Anterior cingulate cortex (tissue), 58 donors: ENCODE results near the gene TNP2.
"Not testable (repeated sequence)": the region's sequence is repeated elsewhere in the genome, so short reads cannot be mapped to it uniquely, and the experiment has no call there.

Experiments used
- DNase-seq, 58 donors: peaks; one replicate each; lab custom pipeline; 2025; lab: John Stamatoyannopoulos, UW

The TNP2 gene

DNA sequence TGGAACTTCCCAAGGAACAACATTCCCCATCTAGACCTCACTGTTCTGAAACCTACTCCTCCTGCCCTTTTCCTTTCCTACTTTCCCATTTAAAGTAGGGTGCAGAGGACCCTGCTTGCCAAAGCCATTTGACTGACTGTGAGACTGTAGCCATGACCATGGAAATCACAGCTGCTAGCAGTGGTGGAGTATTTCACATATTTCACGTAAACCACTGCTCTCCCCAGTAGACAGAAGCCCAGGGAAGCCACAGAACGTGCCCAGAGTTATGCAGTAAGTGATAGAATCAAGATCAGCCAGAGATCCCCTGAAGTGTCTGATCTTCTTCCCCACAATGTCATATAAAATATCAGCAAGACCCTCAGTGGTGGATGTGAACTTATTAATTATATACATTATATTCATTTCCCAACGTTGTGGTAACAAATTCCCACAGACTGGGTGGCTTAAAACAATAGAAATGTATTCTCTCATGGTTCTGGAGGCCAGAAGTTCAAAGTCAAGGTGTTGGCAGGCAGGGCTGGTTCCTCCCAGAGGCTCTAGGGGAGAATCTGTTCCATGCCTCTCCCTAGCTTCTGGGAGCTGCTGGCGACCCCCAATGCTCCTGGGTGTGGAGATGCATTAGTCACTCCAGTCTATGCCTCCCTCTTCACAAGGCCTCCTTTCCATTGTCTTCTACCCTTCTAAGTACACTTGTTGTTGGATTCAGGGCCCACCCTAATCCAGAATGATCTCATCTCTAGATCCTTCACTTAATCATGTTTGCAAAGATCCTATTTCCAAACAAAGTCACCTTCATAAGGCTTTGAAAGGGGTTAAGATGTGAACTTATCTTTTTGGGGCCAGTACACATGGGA, 32.7 kb upstream of the TNP2 start:
- DNase-seq, result no peak

DNA sequence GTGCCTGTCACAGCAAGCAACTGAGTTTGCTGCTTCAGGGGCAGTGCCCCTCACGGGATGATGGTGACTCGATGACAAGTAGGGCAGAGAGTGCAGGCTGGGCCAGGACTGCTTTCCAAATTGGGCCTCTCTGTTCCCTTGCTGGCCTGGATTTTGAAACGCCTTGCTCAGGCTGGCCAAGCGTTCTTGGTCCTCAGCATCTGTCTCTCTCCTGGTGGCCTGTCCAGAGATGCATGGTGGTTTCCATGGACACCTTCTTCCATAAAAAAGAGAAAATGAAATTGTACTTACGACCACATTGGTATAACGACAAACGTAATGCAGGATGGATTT, 31.4 kb upstream of the TNP2 start:
- no peak for DNase-seq

DNA sequence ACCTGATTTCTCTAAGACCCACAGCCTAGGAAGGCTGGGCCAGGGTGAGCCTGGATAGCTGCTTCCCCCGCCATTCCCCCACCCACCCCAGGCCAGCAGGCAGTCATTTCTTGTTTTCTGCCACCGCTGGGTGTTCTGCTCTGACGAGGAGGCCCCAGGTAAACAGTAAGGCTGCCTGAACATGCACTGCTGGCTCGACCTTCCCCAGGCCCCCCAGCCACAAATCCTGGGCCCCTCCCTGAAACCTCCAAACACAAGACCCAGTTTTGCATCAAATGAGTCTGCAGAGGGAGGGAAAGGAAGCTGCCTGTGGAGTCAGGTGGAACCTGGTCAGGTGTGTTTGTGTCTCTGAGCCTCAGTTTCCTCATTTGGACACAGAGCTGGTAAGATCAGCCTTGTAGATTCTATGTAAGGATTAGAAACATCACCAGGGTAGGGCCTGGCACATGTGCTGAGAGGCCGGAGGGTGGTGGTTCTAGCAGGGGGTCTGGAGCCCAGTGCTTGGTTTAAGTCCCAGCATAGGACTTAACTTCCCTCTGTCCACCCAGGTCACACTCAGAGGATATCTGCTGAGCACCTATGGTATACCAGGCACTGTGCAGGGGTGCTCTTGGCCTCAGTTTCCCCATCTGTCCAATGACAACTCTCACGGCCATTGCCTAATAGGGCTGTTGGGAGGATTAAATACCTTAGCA, 30.9 kb upstream of the TNP2 start:
- no peak for DNase-seq

DNA sequence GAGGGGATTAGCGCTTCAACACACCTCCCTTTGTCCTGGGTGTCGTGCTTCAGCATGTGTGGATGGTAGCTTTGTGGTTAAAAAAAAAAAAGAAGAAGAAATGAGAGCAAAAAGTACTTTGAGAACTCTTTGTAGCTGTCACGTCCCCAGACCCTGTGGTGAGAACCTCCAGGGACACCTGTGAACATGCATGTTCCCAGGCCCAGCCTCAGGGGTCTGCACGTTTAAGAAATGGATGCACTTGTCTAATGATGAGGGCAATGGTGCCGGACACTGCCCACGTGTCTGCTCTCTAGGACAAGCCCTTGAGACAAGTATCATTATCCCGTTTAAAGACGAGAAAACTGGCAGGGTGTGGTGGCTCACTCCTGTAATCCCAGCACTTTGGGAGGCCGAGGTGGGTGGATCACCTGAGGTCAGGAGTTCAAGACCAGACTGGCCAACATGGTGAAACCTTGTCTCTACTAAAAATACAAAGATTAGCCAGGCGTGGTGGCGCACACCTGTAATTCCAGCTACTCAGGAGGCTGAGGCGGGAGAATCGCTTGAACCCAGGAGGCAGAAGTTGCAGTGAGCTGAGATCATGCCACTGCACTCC, 29.9 kb upstream of the TNP2 start:
- DNase-seq, result not testable (repeated sequence)

DNA sequence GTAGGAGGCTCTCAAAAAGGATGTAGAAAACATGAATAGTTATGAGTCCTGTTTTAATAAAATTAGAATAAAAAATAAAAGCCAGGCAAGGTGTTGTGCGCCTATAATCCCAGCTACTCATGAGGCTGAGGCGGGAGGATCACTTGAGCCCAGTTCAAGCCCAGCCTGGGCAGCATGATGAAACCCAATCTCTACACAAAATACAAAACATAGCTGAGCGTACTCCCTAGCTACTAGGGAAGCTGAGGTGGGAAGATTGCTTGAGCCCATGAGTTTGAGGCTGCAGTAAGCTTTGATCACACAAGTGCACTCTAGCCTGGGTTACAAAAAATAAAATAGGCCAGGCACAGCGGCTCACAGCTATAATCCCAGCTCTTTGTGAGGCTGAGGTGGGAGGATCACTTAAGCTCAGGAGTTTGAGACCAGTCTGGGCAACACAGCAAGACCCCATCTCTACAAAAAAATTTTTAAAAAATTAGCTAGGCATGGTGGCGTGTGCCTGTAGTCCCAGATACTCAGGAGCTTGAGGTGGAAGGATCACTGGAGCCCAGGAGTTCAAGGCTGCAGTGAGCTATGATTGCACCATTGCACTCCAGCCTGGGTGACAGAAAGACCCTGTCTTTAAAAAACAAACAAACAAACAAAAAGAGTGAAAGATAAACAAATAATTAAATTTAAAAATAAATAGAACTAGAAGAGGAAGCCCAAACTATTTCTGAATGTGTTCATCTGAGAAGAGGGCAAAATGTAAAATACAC, 29.2 kb upstream of the TNP2 start:
- no peak for DNase-seq

DNA sequence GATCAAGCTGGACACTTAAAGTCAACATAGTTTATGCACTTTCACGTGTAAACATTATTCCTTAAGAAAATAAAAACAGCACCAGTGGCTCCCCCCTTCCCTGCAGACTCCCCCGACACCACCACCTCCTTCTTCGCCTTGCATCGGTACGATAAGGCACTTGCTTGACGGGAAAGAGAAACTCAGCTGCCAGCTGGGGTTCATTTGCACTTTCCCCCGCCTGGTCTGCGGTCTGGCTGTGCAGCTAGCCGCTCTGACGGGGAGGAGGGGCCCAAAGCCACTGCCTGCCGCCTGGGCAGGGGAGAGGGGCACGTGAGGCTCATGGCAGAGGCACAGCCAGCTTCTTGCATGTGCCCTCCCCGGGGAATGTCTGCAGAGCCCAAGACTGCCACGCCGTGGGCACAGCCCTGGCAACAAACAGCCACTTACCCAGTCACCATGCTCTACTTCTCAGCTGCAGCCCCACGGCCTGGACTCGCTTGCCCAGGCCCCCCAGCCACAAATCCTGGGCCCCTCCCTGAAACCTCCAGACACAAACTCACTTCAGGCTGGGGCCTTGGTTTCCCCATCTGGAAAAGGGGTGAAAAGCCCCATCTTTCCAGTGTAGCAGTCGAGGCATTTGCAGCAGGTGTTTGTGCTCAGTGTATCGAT, 28.5 kb upstream of the TNP2 start:
- peak; percentile 5 to 90 (median 67) for DNase-seq

DNA sequence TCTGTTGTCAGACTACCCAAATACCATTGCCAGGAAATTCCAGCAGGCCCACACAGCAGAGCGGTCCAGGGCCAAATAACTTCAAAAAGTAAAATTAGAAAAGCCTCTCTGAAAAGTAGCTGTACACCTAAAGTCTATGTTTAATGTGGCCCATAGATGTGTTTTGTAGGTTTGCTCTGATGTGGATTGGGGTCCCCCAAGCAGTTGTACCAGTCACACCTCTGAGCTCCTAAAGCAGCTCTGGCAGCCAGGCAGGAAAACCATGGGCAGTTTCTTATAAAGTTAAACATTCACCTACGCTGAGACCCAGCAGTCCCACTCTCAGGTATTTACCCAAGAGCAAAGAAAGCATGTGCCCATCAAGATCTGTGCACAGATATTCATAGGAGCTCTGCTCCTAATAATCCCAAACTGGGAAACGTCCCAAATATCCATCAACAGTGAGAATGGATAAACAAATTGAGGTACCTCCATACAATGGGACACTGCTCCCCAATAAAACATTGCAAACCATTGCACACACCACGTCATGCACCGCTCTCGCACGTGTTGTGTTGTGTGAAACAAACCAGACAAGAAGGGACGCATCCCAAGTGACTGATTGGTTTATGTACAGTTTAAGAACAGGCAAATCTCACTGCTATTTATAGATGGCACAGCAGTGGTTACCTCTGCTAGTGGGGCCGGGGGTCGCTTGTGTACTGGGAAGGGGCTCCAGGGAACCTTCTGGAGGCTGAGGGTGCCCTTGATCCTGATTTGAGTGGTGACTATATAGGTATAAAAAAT, 27.8 kb upstream of the TNP2 start:
- no peak for DNase-seq

DNA sequence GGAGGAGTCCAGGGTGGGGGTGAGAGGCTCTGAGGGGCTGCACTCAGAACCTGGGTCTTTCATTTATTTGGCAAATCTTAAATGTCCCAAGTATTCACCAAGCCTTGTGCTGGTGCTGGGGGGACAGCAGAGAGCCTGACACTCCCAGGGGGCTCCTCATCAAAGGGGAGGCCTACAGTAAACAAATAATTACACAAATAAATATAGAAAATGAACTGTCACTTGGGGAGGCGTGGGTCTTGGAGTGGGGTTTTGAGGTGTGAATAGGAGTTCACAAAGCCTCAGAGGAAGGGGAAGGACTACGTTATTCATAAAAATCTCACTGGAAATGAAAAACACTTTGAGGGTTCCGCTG, 27.2 kb upstream of the TNP2 start:
- no peak for DNase-seq

DNA sequence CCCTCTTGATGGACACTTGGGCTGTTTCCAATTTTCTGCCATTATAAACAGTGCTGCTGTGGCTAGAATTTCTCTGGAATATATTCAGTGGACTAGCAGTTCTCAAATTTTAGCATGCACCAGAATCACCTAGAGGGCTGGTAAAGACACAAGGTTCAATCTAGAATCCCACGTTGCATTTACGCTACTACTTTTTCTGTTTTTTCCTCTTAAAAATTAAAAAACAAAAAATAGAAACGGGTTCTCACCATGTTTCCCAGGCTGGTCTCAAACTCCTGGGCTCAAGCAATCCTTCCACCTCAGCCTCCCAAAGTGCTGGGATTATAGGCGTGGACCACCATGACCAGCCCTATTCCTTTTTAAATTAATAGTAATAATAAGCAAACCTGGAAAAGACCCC, 26.5 kb upstream of the TNP2 start:
- DNase-seq, result no peak

DNA sequence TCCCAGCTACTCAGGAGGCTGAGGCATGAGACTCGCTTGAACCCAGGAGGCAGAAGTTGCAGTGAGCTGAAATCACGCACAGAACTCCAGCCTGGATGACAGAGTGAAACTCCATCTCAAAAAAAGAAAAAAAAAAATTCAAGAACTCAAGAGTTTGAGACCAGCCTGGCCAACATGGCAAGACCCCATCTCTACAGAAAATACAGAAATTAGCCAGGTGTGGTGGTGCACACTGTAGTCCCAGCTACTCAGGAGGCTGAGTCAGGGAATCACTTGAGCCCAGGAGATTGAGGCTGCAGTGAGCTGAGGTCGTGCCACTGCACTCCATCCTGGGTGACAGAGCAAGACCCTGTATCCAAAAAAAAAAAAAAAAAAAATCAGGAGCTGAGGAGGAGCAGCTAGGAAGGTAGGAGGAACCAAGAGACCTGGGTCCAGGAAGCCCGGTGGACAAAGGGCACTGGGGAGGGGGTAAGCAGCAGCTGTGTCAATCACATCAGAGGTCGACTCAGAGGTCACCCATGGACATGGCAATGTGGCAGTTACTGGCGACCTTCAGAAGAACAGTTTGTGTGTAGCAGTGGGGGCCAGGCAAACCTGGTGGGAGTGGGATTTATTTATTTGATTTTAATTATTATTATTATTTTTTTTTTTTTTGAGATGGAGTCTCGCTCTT, 23.1 kb upstream of the TNP2 start:
- no peak for DNase-seq

DNA sequence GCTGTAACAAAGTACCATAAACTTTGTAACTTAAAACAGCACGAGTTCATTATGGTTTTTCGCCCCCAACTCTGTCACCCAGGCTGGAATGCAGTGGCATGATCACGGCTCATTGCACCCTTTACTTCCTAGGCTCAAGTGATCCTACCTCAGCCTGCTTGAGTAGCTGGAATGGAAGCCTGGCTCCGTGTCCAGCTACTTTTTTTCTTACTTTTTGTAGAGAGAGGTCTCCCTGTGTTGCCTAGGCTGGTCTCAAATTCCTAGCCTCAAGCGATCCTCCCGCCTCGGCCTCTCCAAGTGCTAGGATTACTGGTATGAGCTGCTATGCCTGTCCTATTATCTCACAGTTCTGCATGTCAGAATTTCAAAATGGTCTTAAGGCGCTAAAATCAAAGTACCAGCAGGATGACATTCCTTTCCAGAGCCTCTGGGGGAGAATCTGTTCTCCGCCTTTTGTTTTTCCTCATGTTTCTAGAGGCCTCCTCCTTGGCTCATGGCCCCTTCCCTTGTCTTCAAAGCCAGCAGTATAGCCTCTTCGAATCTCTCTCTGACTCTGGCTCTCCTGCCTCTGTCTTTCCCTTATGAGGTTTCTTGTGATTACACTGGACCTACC, 22.1 kb upstream of the TNP2 start:
- no peak for DNase-seq

DNA sequence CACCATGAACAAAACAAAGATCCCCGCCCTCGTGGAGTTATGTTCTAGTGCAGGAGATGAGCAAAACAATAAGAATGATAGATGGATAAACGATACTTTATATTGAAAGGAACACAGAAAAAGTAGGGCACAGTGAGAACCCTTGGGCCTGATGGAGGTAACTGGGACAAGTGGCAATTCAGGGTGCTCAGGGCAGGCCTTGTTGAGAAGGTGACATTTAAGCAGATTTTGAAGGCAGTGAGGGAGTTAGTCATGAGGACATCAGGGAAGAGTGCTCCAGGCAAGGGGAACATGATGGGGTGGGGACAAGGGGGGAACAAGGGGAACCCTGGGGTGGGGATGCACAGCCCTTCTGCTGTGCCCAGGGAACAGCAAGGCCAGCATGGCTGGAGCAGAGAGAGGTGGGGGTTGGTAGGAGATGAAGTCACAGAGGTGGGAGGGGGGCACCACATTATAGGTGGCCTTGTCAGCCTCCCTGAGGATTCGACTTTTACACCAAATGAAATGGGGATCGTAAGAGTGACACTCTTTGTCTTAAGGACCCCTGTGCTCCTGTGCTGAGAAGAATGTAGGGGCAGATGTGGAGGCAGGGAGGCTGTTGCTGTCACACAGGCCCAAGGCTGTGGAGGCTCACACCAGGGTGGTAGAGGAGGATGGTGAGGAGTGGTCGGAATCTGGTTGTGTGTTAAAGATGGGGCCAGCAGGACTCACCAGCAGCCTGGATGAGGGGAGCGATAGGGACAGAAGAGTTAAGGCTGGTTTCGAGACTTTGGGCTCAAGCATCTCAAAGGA, 21.2 kb upstream of the TNP2 start:
- no peak for DNase-seq

DNA sequence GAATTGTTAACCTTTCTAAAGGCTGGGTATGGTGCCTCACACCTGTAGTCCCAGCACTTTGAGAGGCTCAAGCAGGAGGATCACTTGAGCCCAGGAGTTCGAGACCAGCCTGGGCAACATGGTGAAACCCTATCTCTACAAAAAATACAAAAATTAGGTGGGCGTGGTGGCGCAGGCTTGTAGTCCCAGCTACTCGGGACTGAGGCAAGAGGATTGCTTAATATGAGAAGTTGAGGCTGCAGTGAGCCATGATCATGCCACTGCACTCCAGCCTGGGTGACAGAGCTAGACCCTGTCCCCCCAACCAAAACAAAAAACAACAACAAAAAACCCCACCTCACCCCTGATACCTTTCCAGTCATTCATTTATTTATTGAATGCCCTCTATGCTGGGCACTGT, 20.6 kb upstream of the TNP2 start:
- not testable (repeated sequence) for DNase-seq

DNA sequence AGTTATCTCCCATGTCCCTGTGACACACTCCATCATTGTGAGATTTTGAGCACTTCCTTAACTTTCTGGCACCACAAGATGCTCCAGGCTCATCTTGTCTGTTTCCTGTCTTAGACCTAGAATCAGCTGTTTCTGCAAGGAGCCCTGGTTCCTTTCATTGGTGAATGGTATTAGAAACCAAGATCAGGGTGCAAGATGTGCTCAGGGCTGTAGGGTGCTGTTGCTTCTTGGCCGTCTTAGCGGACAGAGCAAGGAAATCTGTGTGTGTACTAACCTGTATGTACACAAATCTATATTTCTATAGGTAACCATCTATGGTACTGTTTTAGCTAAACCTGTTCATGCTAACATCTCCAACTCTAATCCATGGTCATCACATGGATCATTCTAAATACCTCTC, 20.1 kb upstream of the TNP2 start:
- DNase-seq, result no peak

DNA sequence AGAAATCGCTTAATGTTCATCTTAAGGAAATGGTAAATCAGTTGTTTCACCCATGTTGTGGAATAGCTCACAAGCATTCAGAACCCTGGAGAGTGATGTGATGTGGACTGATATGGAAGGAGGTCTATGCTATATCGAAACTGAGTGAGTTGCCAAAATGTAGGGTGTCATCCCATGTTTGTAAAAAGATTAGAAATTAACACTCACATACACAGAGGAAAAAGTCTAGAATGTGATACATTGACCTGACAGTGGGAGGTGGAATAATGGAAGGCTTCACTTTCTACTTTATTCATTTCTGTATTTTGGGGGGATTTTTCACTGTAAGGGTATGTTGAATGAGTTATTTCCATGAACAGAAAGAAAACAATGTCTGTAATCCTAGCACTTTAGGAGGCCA, 16.7 kb upstream of the TNP2 start:
- no peak for DNase-seq

DNA sequence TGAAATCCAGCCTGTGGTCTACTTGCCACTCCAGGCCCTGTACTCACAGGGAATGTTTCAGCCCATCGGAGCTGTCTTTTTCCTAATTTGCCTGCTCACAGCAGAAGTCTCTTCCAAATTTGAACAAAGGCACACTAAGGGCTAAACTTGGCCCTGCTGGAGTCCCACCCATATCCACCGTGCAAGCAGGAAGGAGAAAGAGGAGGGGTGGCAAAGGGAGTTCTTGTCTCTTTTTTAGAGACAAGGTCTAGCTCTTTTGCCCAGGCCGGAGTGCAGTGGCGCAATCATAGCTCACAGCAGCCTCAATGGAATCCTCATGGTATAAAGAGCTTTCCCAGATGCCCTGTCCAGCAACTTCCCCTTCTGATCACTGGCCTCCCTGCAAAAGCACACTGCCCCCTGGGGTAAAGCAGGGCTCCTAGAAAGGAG, 14.7 kb upstream of the TNP2 start:
- no peak for DNase-seq

DNA sequence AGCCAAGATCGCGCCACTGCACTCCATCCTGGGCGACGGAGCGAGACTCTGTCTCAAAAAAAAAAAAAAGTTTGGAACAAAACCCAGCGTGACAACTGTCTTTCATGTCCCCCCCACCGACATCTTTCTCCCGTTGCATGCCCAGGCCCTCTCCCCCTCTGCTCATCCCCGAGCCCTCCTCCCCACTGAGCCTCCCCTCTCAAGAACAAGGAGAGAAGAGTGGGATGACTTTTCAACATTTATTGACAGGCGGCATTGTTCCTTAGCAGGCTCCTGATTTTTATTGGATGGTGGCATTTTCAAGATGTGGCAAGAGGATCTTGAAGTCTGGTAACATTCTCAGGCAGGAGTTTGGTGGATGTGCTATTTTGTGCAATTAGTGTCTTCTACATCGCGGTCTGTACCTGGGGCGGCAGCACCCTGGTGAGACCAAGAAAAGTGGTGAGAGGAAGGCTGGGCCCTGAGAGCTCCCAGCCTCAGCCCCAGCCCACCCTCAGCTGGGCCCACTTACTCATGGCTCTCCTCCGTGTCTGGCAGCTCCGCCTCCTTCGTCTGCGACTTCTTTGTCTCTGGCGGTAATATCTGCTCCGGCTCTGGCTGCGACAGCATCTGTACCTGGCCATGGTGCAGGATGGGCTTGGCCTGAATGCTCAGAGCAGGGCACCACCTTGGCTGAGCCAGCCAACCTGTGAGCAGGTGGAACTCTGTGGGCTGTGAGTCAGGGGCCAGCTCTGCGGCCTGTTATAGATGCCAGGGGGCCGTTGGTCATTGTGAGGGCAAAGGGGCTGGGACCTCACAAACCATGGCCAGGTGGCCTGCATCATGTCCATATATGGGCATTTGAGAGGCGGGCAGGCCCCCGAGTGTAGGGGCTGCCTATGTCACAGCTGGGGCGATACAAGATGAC, 11.7 kb upstream of the TNP2 start, which contains the start of gene PRM1:
Gene PRM1 (minus strand): TSS at position 715 of the 907 bp plus-strand sequence. CDS start 92 bp downstream, at position 623.
- no peak for DNase-seq
